Measurements from ENCODE around the gene C9orf152. TPM values are rescaled to one million over a fixed set of nuclear protein-coding genes. Genes with fewer than 3 reads are reported as not detected.
"Not testable (repeated sequence)": the region's sequence is repeated elsewhere in the genome, so short reads cannot be mapped to it uniquely, and the experiment has no call there.

Gene C9orf152
- polyA plus RNA-seq, 4 donors = 6.5 to 25.7 (median 10.9) TPM

- FAIRE-seq (no peak), DNase-seq (peak; percentile 78 to 80)
- peaks cover 2 to 12% (median 6%) of the 10 kb centered on the region in 3 donors for H3K36me3 ChIP-seq (ENCODE audit: control insufficient read depth in 3 of 3, insufficient read depth in 2 of 3, low read depth in 1 of 3, low read length in 3 of 3)
- no peak overlapping the region for H3K4me3 ChIP-seq (ENCODE audit: low read depth in 1 of 3, low read length in 3 of 3)
- H3K9me3 ChIP-seq (ENCODE audit: control insufficient read depth in 2 of 2, insufficient read depth in 1 of 2, low read depth in 1 of 2, low read length in 1 of 2) = no peaks in the 10 kb centered on the region
- H3K27me3 ChIP-seq (ENCODE audit: control insufficient read depth in 3 of 3, insufficient read depth in 3 of 3, low read length in 3 of 3) = no peaks in the 10 kb centered on the region
- H3K27ac ChIP-seq (ENCODE audit: low read depth in 1 of 3, low read length in 2 of 3) = peak overlapping the region; percentile 28 to 61 (median 29)
- WGBS, 3 donors = 11 to 39% (median 17%) methylated on average over 10 of the region's 10 CpGs
- H3K4me1 ChIP-seq (ENCODE audit: control insufficient read depth in 3 of 3, insufficient read depth in 2 of 3, low read depth in 1 of 3, low read length in 2 of 3) = peaks cover 0 to 18% (median 4%) of the 10 kb centered on the region in 3 donors
These were observed 44.7 kb upstream of the C9orf152 start for GRCh38 chr9:110252509-110253139.

DNA sequence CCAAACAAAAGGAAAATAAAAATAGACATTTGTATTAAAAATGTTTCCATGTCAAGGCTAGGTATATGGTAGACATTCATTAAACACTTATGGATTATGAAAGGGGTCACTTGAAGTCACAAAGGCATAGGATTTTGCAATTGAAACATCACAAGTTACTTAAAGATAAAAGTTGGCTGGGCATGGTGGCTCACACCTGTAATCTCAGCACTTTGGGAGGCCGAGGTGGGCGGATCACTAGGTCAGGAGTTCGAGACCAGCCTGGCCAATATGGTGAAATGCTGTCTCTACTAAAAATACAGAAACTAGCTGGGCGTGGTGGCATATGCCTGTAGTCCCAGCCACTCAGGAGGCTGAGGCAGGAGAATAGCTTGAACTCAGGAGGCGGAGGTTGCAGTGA, 43.8 kb upstream of the C9orf152 start:
- Histone ChIP-seq H3K27ac (ENCODE audit: low read depth in 1 of 3, low read length in 2 of 3) (peak overlapping the region in 1 of 3 donors; percentile 61), H3K36me3 (ENCODE audit: control insufficient read depth in 3 of 3, insufficient read depth in 2 of 3, low read depth in 1 of 3, low read length in 3 of 3) (peaks cover 3 to 16% (median 9%) of the 10 kb centered on the region in 3 donors), H3K4me1 (ENCODE audit: control insufficient read depth in 3 of 3, insufficient read depth in 2 of 3, low read depth in 1 of 3, low read length in 2 of 3) (peaks cover 0 to 11% (median 4%) of the 10 kb centered on the region in 3 donors)
- WGBS, 3 donors = 73 to 86% (median 76%) methylated on average over 5 of the region's 5 CpGs
- not testable (repeated sequence) for FAIRE-seq; DNase-seq; H3K27me3 ChIP-seq (ENCODE audit: control insufficient read depth in 3 of 3, insufficient read depth in 3 of 3, low read length in 3 of 3); H3K9me3 ChIP-seq (ENCODE audit: control insufficient read depth in 2 of 2, insufficient read depth in 1 of 2, low read depth in 1 of 2, low read length in 1 of 2); H3K4me3 ChIP-seq (ENCODE audit: low read depth in 1 of 3, low read length in 3 of 3)

- no peak overlapping the region for H3K27ac ChIP-seq (ENCODE audit: low read depth in 1 of 3, low read length in 2 of 3)
- DNase-seq = peak; percentile 31 to 56
- H3K9me3 ChIP-seq (ENCODE audit: control insufficient read depth in 2 of 2, insufficient read depth in 1 of 2, low read depth in 1 of 2, low read length in 1 of 2) = no peaks in the 10 kb centered on the region
- H3K36me3 ChIP-seq (ENCODE audit: control insufficient read depth in 3 of 3, insufficient read depth in 2 of 3, low read depth in 1 of 3, low read length in 3 of 3) = peaks cover 7 to 19% (median 12%) of the 10 kb centered on the region in 3 donors
- 23 to 58% (median 35%) methylated on average over 4 of the region's 4 CpGs for WGBS, 3 donors
- H3K27me3 ChIP-seq (ENCODE audit: control insufficient read depth in 3 of 3, insufficient read depth in 3 of 3, low read length in 3 of 3) = no peaks in the 10 kb centered on the region
- peaks cover 0 to 11% (median 4%) of the 10 kb centered on the region in 3 donors for H3K4me1 ChIP-seq (ENCODE audit: control insufficient read depth in 3 of 3, insufficient read depth in 2 of 3, low read depth in 1 of 3, low read length in 2 of 3)
- FAIRE-seq = no peak
- no peak overlapping the region for H3K4me3 ChIP-seq (ENCODE audit: low read depth in 1 of 3, low read length in 3 of 3)
These were observed 43.3 kb upstream of the C9orf152 start for GRCh38 chr9:110251212-110251611.

DNA sequence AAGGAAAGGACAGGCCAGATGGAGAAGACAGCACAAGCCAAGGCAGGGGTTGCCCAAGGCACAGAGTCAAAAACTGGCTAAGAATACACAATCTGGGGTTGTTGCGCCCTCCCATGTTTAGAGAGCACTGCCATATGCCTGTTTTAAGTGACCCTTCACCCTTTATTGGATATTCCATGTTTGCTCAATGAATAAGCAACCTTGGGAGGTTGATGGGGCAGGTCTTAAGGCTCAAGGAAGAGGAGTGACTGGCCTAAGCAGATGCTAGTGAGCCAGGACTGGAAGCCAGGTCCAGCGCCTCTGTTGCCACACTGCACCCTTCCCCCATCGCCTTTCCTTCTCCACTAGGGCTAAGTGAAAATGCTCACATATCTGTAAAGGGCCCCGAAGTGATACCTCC, 41.6 kb upstream of the C9orf152 start:
- Histone ChIP-seq H3K36me3 (ENCODE audit: control insufficient read depth in 3 of 3, insufficient read depth in 2 of 3, low read depth in 1 of 3, low read length in 3 of 3) (peaks cover 8 to 26% (median 13%) of the 10 kb centered on the region in 3 donors), H3K4me3 (ENCODE audit: low read depth in 1 of 3, low read length in 3 of 3) (no peak overlapping the region), H3K9me3 (ENCODE audit: control insufficient read depth in 2 of 2, insufficient read depth in 1 of 2, low read depth in 1 of 2, low read length in 1 of 2) (no peaks in the 10 kb centered on the region), H3K4me1 (ENCODE audit: control insufficient read depth in 3 of 3, insufficient read depth in 2 of 3, low read depth in 1 of 3, low read length in 2 of 3) (peaks cover 0 to 11% (median 4%) of the 10 kb centered on the region in 3 donors), H3K27ac (ENCODE audit: low read depth in 1 of 3, low read length in 2 of 3) (no peak overlapping the region), H3K27me3 (ENCODE audit: control insufficient read depth in 3 of 3, insufficient read depth in 3 of 3, low read length in 3 of 3) (no peaks in the 10 kb centered on the region)
- FAIRE-seq (no peak), DNase-seq (no peak)
- whole genome bisulfite sequencing, 3 donors = 94 to 97% (median 94%) methylated on average over 4 of the region's 4 CpGs

- H3K4me3 ChIP-seq (ENCODE audit: low read depth in 1 of 3, low read length in 3 of 3) = no peak overlapping the region
- H3K9me3 ChIP-seq (ENCODE audit: control insufficient read depth in 2 of 2, insufficient read depth in 1 of 2, low read depth in 1 of 2, low read length in 1 of 2) = no peaks in the 10 kb centered on the region
- 23 to 69% (median 43%) methylated on average over 2 of the region's 2 CpGs for WGBS, 3 donors
- FAIRE-seq = no peak
- H3K4me1 ChIP-seq (ENCODE audit: control insufficient read depth in 3 of 3, insufficient read depth in 2 of 3, low read depth in 1 of 3, low read length in 2 of 3) = peaks cover 0 to 11% (median 0%) of the 10 kb centered on the region in 3 donors
- no peaks in the 10 kb centered on the region for H3K27me3 ChIP-seq (ENCODE audit: control insufficient read depth in 3 of 3, insufficient read depth in 3 of 3, low read length in 3 of 3)
- peaks cover 8 to 26% (median 14%) of the 10 kb centered on the region in 3 donors for H3K36me3 ChIP-seq (ENCODE audit: control insufficient read depth in 3 of 3, insufficient read depth in 2 of 3, low read depth in 1 of 3, low read length in 3 of 3)
- DNase-seq = no peak
- no peak overlapping the region for H3K27ac ChIP-seq (ENCODE audit: low read depth in 1 of 3, low read length in 2 of 3)
These were observed 40.4 kb upstream of the C9orf152 start for GRCh38 chr9:110248361-110248760.

DNA sequence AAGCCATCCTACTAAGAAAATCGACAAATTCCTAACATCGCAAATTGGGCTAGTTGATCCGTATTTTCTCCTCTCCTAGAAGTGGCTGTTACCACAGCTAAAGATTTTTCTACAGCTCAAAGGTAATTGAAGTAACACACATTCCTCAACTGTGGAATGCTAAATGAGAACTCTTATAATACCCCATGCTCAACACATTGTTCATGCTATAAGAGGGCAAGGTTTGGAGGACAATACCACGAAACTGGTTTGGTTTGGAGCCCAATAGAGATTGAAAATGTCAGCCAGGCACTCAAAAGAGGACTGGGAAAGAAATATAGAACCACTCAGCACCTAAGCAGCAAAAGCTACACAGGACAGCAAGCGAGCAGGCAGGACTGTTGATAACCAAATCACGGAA, 38.3 kb upstream of the C9orf152 start:
- Histone ChIP-seq H3K9me3 (ENCODE audit: control insufficient read depth in 2 of 2, insufficient read depth in 1 of 2, low read depth in 1 of 2, low read length in 1 of 2) (no peaks in the 10 kb centered on the region), H3K4me1 (ENCODE audit: control insufficient read depth in 3 of 3, insufficient read depth in 2 of 3, low read depth in 1 of 3, low read length in 2 of 3) (peaks cover 0 to 4% (median 0%) of the 10 kb centered on the region in 3 donors), H3K27me3 (ENCODE audit: control insufficient read depth in 3 of 3, insufficient read depth in 3 of 3, low read length in 3 of 3) (no peaks in the 10 kb centered on the region), H3K4me3 (ENCODE audit: low read depth in 1 of 3, low read length in 3 of 3) (no peak overlapping the region), H3K36me3 (ENCODE audit: control insufficient read depth in 3 of 3, insufficient read depth in 2 of 3, low read depth in 1 of 3, low read length in 3 of 3) (peaks cover 12 to 35% (median 16%) of the 10 kb centered on the region in 3 donors), H3K27ac (ENCODE audit: low read depth in 1 of 3, low read length in 2 of 3) (no peak overlapping the region)
- 93 to 96% (median 95%) methylated on average over 6 of the region's 6 CpGs for WGBS, 3 donors
- FAIRE-seq = no peak
- DNase-seq = no peak

GRCh38 chr9:110244616-110245015, 36.7 kb upstream of the C9orf152 start:
- 78 to 89% (median 89%) methylated on average over 3 of the region's 3 CpGs for WGBS, 3 donors
- FAIRE-seq (no peak), DNase-seq (no peak)
- peaks cover 12 to 32% (median 12%) of the 10 kb centered on the region in 3 donors for H3K36me3 ChIP-seq (ENCODE audit: control insufficient read depth in 3 of 3, insufficient read depth in 2 of 3, low read depth in 1 of 3, low read length in 3 of 3)
- H3K4me1 ChIP-seq (ENCODE audit: control insufficient read depth in 3 of 3, insufficient read depth in 2 of 3, low read depth in 1 of 3, low read length in 2 of 3) = no peaks in the 10 kb centered on the region
- H3K27me3 ChIP-seq (ENCODE audit: control insufficient read depth in 3 of 3, insufficient read depth in 3 of 3, low read length in 3 of 3) = no peaks in the 10 kb centered on the region
- no peak overlapping the region for H3K27ac ChIP-seq (ENCODE audit: low read depth in 1 of 3, low read length in 2 of 3)
- no peak overlapping the region for H3K4me3 ChIP-seq (ENCODE audit: low read depth in 1 of 3, low read length in 3 of 3)
- H3K9me3 ChIP-seq (ENCODE audit: control insufficient read depth in 2 of 2, insufficient read depth in 1 of 2, low read depth in 1 of 2, low read length in 1 of 2) = no peaks in the 10 kb centered on the region

- no peak overlapping the region for H3K27ac ChIP-seq (ENCODE audit: low read depth in 1 of 3, low read length in 2 of 3)
- H3K4me1 ChIP-seq (ENCODE audit: control insufficient read depth in 3 of 3, insufficient read depth in 2 of 3, low read depth in 1 of 3, low read length in 2 of 3) = no peaks in the 10 kb centered on the region
- H3K27me3 ChIP-seq (ENCODE audit: control insufficient read depth in 3 of 3, insufficient read depth in 3 of 3, low read length in 3 of 3) = no peaks in the 10 kb centered on the region
- H3K4me3 ChIP-seq (ENCODE audit: low read depth in 1 of 3, low read length in 3 of 3) = no peak overlapping the region
- DNase-seq (no peak), FAIRE-seq (no peak)
- peaks cover 7 to 20% (median 9%) of the 10 kb centered on the region in 3 donors for H3K36me3 ChIP-seq (ENCODE audit: control insufficient read depth in 3 of 3, insufficient read depth in 2 of 3, low read depth in 1 of 3, low read length in 3 of 3)
- 95 to 100% (median 100%) methylated on average over 1 of the region's 1 CpG for WGBS, 3 donors
- no peaks in the 10 kb centered on the region for H3K9me3 ChIP-seq (ENCODE audit: control insufficient read depth in 2 of 2, insufficient read depth in 1 of 2, low read depth in 1 of 2, low read length in 1 of 2)
These were observed 33.9 kb upstream of the C9orf152 start for GRCh38 chr9:110241858-110242321.

Measured in small intestine (tissue), 7 donors.